IMR-90 (cell line): ENCODE data around the gene PDCD1LG2. TPM values are rescaled to one million over a fixed set of nuclear protein-coding genes. Genes with fewer than 3 reads are reported as not detected.
A peak's percentile ranks its signal among the peaks of the same experiment; 100 is the strongest.

Source experiments
- ATAC-seq: fragments of 200-7000 bp; cut with Tn5 transposase; 2 replicates; pipeline ENCODE4 v1.9.1; 2020; ENCODE audit warnings: low read depth, mild to moderate bottlenecking, moderate library complexity
- BruUV-seq: library from RNA; stranded (reverse); fragments of 400-500 nt; replicated peaks from 2 replicates; lab custom pipeline; 2021; lab: Mats Ljungman, UMichigan
- CTCF ChIA-PET: fragments of 300-600 bp; formaldehyde crosslinking; extraction: SDS; loops from one replicate; lab custom pipeline; 2021; ENCODE audit warnings: antibody characterized with exemption; lab: Yijun Ruan, JAX
- POLR2A ChIA-PET: fragments of 300-600 bp; sonication (Branson Sonifier 250); formaldehyde crosslinking; loops from one replicate; lab custom pipeline; 2022; ENCODE audit warnings: antibody characterized with exemption; ENCODE audit not compliant: unreplicated experiment; lab: Charles Lee
- DNase-seq: peaks from one replicate; pipeline ENCODE4 v3.0.0; 2013
- H2AFZ ChIP-seq: replicated peaks from 2 replicates; pipeline ENCODE3; 2013; ENCODE audit warnings: low read length, mild to moderate bottlenecking; ENCODE audit not compliant: poor library complexity
- H2AK5ac ChIP-seq: 2 replicates; pipeline ENCODE4 v1.6.1; 2013; ENCODE audit warnings: low read depth, low read length, inconsistent platforms
- H2AK9ac ChIP-seq: replicated peaks from 2 replicates; pipeline ENCODE3; 2013; ENCODE audit warnings: mild to moderate bottlenecking, low read depth, low read length, moderate library complexity; ENCODE audit not compliant: poor library complexity
- H2BK120ac ChIP-seq: 2 replicates; pipeline ENCODE4 v1.6.1; 2013; ENCODE audit warnings: low read depth, low read length, inconsistent platforms
- H2BK15ac ChIP-seq: 3 replicates; pipeline ENCODE4 v1.6.1; 2013; ENCODE audit warnings: low read depth, low read length, inconsistent platforms
- H2BK20ac ChIP-seq: 2 replicates; pipeline ENCODE4 v1.6.1; 2013; ENCODE audit warnings: low read depth, mild to moderate bottlenecking, inconsistent platforms, low read length, moderate library complexity
- H2BK5ac ChIP-seq: 2 replicates; pipeline ENCODE4 v1.6.1; 2013; ENCODE audit warnings: mild to moderate bottlenecking, low read depth, low read length, inconsistent platforms; ENCODE audit not compliant: poor library complexity, severe bottlenecking
- H3K14ac ChIP-seq: replicated peaks from 2 replicates; pipeline ENCODE4 v1.6.1; 2013; ENCODE audit warnings: low read depth, low read length, inconsistent platforms
- H3K18ac ChIP-seq: 2 replicates; pipeline ENCODE4 v1.6.1; 2013; ENCODE audit warnings: low read depth, low read length, control low read depth
- H3K23ac ChIP-seq: 2 replicates; pipeline ENCODE4 v1.6.1; 2013; ENCODE audit warnings: low read depth, low read length, inconsistent platforms
- H3K27ac ChIP-seq: 2 replicates; pipeline ENCODE4 v1.5.1; 2013; ENCODE audit warnings: mild to moderate bottlenecking, control low read depth, low read length; ENCODE audit not compliant: insufficient read depth
- H3K27me3 ChIP-seq: 2 replicates; pipeline ENCODE4 v1.6.1; 2013; ENCODE audit warnings: low read length; ENCODE audit not compliant: control insufficient read depth, insufficient read depth
- H3K36me3 ChIP-seq: 2 replicates; pipeline ENCODE4 v1.6.1; 2013; ENCODE audit warnings: low read length, mixed read lengths; ENCODE audit not compliant: control insufficient read depth, insufficient read depth
- H3K4ac ChIP-seq: 2 replicates; pipeline ENCODE4 v1.6.1; 2013; ENCODE audit warnings: low read depth, low read length, inconsistent platforms
- H3K4me1 ChIP-seq: 2 replicates; pipeline ENCODE4 v1.6.1; 2013; ENCODE audit warnings: low read length, mixed read lengths; ENCODE audit not compliant: control insufficient read depth, insufficient read depth
- H3K4me2 ChIP-seq: 2 replicates; pipeline ENCODE4 v1.6.1; 2013; ENCODE audit warnings: low read depth, mild to moderate bottlenecking, control low read depth, low read length, moderate library complexity
- H3K4me3 ChIP-seq: 2 replicates; pipeline ENCODE4 v1.5.1; 2013; ENCODE audit warnings: low read depth, mild to moderate bottlenecking, control low read depth, low read length, moderate library complexity; ENCODE audit not compliant: insufficient read depth
- H3K56ac ChIP-seq: 2 replicates; pipeline ENCODE4 v1.6.1; 2013; ENCODE audit warnings: low read length, inconsistent platforms; ENCODE audit not compliant: insufficient read depth; ENCODE audit errors: extremely low read depth
- H3K79me1 ChIP-seq, 2 experiments: 2 replicates each; pipeline ENCODE4 v1.6.1; 2013; ENCODE audit warnings: low read length in 2 of 2, inconsistent platforms in 1 of 2, low read depth in 1 of 2
- H3K9ac ChIP-seq: 2 replicates; pipeline ENCODE4 v1.6.1; 2013; ENCODE audit warnings: low read depth, low read length, control low read depth
- H3K9me1 ChIP-seq: 2 replicates; pipeline ENCODE4 v1.6.1; 2013; ENCODE audit warnings: low read length, inconsistent platforms; ENCODE audit not compliant: insufficient read depth
- H3K9me3 ChIP-seq: 2 replicates; pipeline ENCODE4 v1.6.1; 2013; ENCODE audit warnings: low read length; ENCODE audit not compliant: control insufficient read depth, insufficient read depth
- H4K20me1 ChIP-seq: 2 replicates; pipeline ENCODE4 v1.6.1; 2013; ENCODE audit warnings: low read length, inconsistent platforms; ENCODE audit not compliant: insufficient read depth
- H4K5ac ChIP-seq: 2 replicates; pipeline ENCODE4 v1.6.1; 2013; ENCODE audit warnings: mild to moderate bottlenecking, low read depth, low read length, control low read depth
- H4K8ac ChIP-seq, 2 experiments: 2 replicates each; pipeline ENCODE4 v1.6.1; 2013; ENCODE audit warnings: low read depth in 2 of 2, low read length in 2 of 2, control low read depth in 1 of 2, inconsistent platforms in 1 of 2
- H4K91ac ChIP-seq: 2 replicates; pipeline ENCODE4 v1.6.1; 2013; ENCODE audit warnings: low read depth, low read length, inconsistent platforms; ENCODE audit not compliant: insufficient read depth
- BHLHE40 ChIP-seq: fragments of 150-350 bp; IDR thresholded peaks from 2 replicates; pipeline ENCODE4 v1.6.1; 2016; ENCODE audit warnings: mild to moderate bottlenecking, low read depth, low read length
- FOS ChIP-seq: fragments of 150-350 bp; IDR thresholded peaks from 2 replicates; pipeline ENCODE4 v1.6.1; 2016; ENCODE audit warnings: low read depth, low read length
- MXI1 ChIP-seq: IDR thresholded peaks from 2 replicates; pipeline ENCODE4 v1.6.1; 2012; ENCODE audit warnings: low read depth, mild to moderate bottlenecking, low read length, moderate library complexity, borderline replicate concordance
- RFX5 ChIP-seq: IDR thresholded peaks from 2 replicates; pipeline ENCODE4 v1.8.0; 2012; ENCODE audit warnings: low read depth, mild to moderate bottlenecking, low read length, moderate library complexity
- SMC3 ChIP-seq: fragments of 150-350 bp; IDR thresholded peaks from 2 replicates; pipeline ENCODE4 v1.6.1; 2016; ENCODE audit warnings: low read depth, mild to moderate bottlenecking, antibody characterized with exemption, low read length, moderate library complexity
- WGBS, 2 experiments: methylation state at CpG; one replicate each; pipeline versions ENCODE4 v1.1.5 to v1.1.7; 2013; ENCODE audit warnings: missing lambda C conversion rate in 2 of 2; ENCODE audit not compliant: insufficient read length in 1 of 2; ENCODE audit errors: extremely low coverage in 2 of 2; 5-methylcytosine and 5-hydroxymethylcytosine counted together
- dilution Hi-C: fragments of 300-500 bp; cut with HindIII; formaldehyde crosslinking; loops from one replicate; pipeline ENCODE4 v1.14.3; 2018; ENCODE audit warnings: low sequenced_read_pairs; ENCODE audit not compliant: unreplicated experiment
- in situ Hi-C: fragments of 300-500 bp; cut with MboI; formaldehyde crosslinking; loops from 3 replicates; pipeline ENCODE4 v1.14.3; 2019; ENCODE audit warnings: low sequenced_read_pairs, inconsistent platforms, mixed read lengths
- intact Hi-C: fragments of 100-400 bp; cut with micrococcal nuclease; formaldehyde crosslinking; loops from 2 replicates; pipeline ENCODE4 v1.10.0; 2022
- polyA plus RNA-seq, 3 experiments: library from polyadenylated mRNA; depleted of rRNA; stranded (reverse); fragments of >200 nt; gene quantifications; 2 replicates each; pipeline ENCODE4 v1.2.3, GENCODE V29; 2012; ENCODE audit warnings: low replicate concordance in 1 of 3
- total RNA-seq: library from RNA; depleted of rRNA; stranded (reverse); fragments of >200 nt; gene quantifications from 2 replicates; pipeline ENCODE4 v1.2.3, GENCODE V29; 2012
- TF ChIP-seq, protein P1 (sequence below): fragments of 150-350 bp; IDR thresholded peaks from 2 replicates; pipeline ENCODE4 v1.6.1; 2016; ENCODE audit warnings: low read depth, mild to moderate bottlenecking, low read length, moderate library complexity, borderline replicate concordance

The PDCD1LG2 gene
- total and polyA plus RNA-seq, 2 of the 4 experiments (the other 2 are of a cell fraction), result 17.5 to 33.3 TPM

GRCh38 chr9:5529683-5530221 is 19.4 kb downstream of the PDCD1LG2 start:
- 20% methylated on average over 1 of the region's 4 CpGs; no CpG with 5 or more reads in 1 of the 2 experiments for WGBS, 2 experiments
- intact Hi-C loops, result no loop called here
- peak overlapping the region; percentile 19 for H2AFZ ChIP-seq

More at GRCh38 chr9:5529683-5530221, 19.4 kb downstream of the PDCD1LG2 start:
- Histone ChIP-seq H3K23ac (0 out of 2 replicates have a peak overlapping the region, but pooled peaks have one; percentile 6), H2AK5ac (peak overlapping the region; percentile 84), H3K4me3 (no peak overlapping the region), H4K8ac (peak overlapping the region; percentile 74 to 86), H3K4me2 (peak overlapping the region; percentile 42; the same call in 1 of the 2 replicates), H4K5ac (peak overlapping the region; percentile 27; the same call in 1 of the 2 replicates), H3K36me3 (peaks cover 1% of the 10 kb centered on the region), H3K4me1 (peaks cover 9% of the 10 kb centered on the region), H4K20me1 (no peaks in the 10 kb centered on the region), H3K14ac (peak overlapping the region; percentile 62), H4K91ac (peak overlapping the region; percentile 34; the same call in 1 of the 2 replicates), H3K9me1 (peaks cover 15% of the 10 kb centered on the region), H3K9me3 (no peaks in the 10 kb centered on the region), H3K27me3 (no peaks in the 10 kb centered on the region), H3K56ac (0 out of 2 replicates have a peak overlapping the region, but pooled peaks have one; percentile 59), H3K4ac (peak overlapping the region; percentile 59), H2BK120ac (peak overlapping the region; percentile 78), H2BK15ac (peak overlapping the region; percentile 72; the same call in 2 of the 3 replicates), H3K9ac (peak overlapping the region; percentile 71; the same call in 1 of the 2 replicates), H2BK5ac (peak overlapping the region; percentile 62), H3K27ac (peak overlapping the region; percentile 80; the same call in 1 of the 2 replicates), H2BK20ac (peak overlapping the region; percentile 84), H3K79me1 (peaks cover 22 to 24% of the 10 kb centered on the region in 2 experiments), H3K18ac (peak overlapping the region; percentile 47; the same call in 1 of the 2 replicates), H2AK9ac (peak overlapping the region; percentile 1)
- ATAC-seq (peak; percentile 62; the same call in 1 of the 2 replicates), DNase-seq (peak; percentile 74)
- no peak for TF ChIP-seq MXI1
- TF ChIP-seq, protein P1, sequence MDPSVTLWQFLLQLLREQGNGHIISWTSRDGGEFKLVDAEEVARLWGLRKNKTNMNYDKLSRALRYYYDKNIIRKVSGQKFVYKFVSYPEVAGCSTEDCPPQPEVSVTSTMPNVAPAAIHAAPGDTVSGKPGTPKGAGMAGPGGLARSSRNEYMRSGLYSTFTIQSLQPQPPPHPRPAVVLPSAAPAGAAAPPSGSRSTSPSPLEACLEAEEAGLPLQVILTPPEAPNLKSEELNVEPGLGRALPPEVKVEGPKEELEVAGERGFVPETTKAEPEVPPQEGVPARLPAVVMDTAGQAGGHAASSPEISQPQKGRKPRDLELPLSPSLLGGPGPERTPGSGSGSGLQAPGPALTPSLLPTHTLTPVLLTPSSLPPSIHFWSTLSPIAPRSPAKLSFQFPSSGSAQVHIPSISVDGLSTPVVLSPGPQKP, result no peak
- TF ChIP-seq SMC3, result no peak
- no peak for TF ChIP-seq FOS
- no peak for TF ChIP-seq RFX5
- no peak for TF ChIP-seq BHLHE40
- dilution Hi-C loops, result no loop called here
- ChIA-PET POLR2A (interaction anchor here (0.7 kb wide), 1 partner anchor 53 kb away, joined by 9 read pairs; no protein-coding TSS in a partner anchor), CTCF (interaction anchor here (0.7 kb wide), 1 partner anchor 19 kb away, joined by 3 read pairs; no protein-coding TSS in a partner anchor)
- in situ Hi-C loops, result no loop called here
- BruUV-seq, result no TSS peak
